ENCODE measurements around the gene MYL6. TPM values are rescaled to one million over a fixed set of nuclear protein-coding genes. Genes with fewer than 3 reads are reported as not detected.
A peak's percentile ranks its signal among the peaks of the same experiment; 100 is the strongest.

MYL6 gene
- total and polyA plus RNA-seq, 9 of the 15 experiments (the other 6 are each of a cell fraction or from before 2014, with no cell fraction given): 557 to 1,664 (median 958) TPM

DNA sequence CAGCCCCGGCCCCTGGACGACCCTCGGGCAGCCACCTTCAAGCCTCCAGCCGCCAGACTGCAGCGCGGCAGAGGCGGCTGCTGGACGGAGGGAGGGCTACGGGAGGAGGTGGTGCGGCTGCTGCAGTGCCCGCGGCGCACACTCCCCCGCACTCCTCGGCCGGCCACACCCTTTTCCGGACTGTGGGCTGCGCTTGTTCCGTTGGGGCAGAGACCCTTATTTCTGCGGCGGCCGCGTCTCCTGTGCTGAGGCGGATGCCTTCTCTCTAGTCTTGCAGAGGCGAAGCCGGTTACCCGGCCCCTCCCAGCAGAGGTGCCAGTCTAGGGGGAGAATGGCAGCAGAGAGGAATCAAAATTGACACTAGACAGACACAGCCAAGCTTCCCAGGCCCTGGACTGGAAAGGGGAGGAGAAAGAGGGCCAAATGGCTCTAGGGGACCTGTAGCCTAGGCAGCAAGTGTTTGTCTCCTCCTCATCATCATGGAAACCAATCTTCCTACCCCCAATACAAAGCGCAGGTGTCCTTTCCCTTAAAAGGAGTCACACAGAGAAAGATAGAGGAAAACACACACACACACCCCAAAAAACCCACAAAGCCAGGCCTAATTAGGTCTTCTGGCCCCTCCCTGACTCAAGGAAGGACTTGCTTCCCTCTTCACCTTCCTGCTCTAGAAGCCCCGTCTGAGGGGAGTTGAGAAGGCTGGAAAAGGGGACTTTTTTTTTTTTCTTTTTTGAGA, 28.8 kb upstream of the MYL6 start (continued):
- TF ChIP-seq, protein P1, sequence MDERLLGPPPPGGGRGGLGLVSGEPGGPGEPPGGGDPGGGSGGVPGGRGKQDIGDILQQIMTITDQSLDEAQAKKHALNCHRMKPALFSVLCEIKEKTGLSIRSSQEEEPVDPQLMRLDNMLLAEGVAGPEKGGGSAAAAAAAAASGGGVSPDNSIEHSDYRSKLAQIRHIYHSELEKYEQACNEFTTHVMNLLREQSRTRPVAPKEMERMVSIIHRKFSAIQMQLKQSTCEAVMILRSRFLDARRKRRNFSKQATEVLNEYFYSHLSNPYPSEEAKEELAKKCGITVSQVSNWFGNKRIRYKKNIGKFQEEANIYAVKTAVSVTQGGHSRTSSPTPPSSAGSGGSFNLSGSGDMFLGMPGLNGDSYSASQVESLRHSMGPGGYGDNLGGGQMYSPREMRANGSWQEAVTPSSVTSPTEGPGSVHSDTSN (CRISPR knock-in tag; IDR thresholded peaks at IDR 0.05; ENCODE audit: low read depth): no peak
- TF ChIP-seq, protein P1 (tag; conservative IDR thresholded peaks at IDR 0.05; ENCODE audit: low read depth): no peak
- TF ChIP-seq JUND (IDR thresholded peaks at IDR 0.05; ENCODE audit: borderline replicate concordance, low read depth, low read length) (no peak; the same call in 1 of the 2 replicates), JUND (tag; IDR thresholded peaks at IDR 0.05; ENCODE audit: borderline replicate concordance, low read depth, low read length) (peak; percentile 55; the same call in 1 of the 3 replicates), ZNF121 (CRISPR knock-in tag; conservative IDR thresholded peaks at IDR 0.05) (no peak), ZNF707 (CRISPR knock-in tag; conservative IDR thresholded peaks at IDR 0.05) (0 out of 2 replicates have a peak, but pooled peaks have one; percentile 10), EGR1 (conservative IDR thresholded peaks at IDR 0.05) (peak; percentile 95), RBFOX2 (IDR thresholded peaks at IDR 0.05; ENCODE audit: low read depth, low read length) (peak; percentile 86), COPS2 (conservative IDR thresholded peaks at IDR 0.05) (no peak), TFAM (CRISPR knock-in tag; conservative IDR thresholded peaks at IDR 0.05) (no peak), RBM34 (IDR thresholded peaks at IDR 0.05; ENCODE audit: borderline replicate concordance, insufficient read depth, low read length) (no peak), ZNF79 (CRISPR knock-in tag; IDR thresholded peaks at IDR 0.05; ENCODE audit: low read depth) (no peak), ARNT (IDR thresholded peaks at IDR 0.05) (no peak), ZNF224 (CRISPR knock-in tag; IDR thresholded peaks at IDR 0.05) (no peak), ELF4 (CRISPR knock-in tag; IDR thresholded peaks at IDR 0.05) (no peak), MAFF (IDR thresholded peaks at IDR 0.05; ENCODE audit: low read length) (no peak)
- TF ChIP-seq, protein P2, sequence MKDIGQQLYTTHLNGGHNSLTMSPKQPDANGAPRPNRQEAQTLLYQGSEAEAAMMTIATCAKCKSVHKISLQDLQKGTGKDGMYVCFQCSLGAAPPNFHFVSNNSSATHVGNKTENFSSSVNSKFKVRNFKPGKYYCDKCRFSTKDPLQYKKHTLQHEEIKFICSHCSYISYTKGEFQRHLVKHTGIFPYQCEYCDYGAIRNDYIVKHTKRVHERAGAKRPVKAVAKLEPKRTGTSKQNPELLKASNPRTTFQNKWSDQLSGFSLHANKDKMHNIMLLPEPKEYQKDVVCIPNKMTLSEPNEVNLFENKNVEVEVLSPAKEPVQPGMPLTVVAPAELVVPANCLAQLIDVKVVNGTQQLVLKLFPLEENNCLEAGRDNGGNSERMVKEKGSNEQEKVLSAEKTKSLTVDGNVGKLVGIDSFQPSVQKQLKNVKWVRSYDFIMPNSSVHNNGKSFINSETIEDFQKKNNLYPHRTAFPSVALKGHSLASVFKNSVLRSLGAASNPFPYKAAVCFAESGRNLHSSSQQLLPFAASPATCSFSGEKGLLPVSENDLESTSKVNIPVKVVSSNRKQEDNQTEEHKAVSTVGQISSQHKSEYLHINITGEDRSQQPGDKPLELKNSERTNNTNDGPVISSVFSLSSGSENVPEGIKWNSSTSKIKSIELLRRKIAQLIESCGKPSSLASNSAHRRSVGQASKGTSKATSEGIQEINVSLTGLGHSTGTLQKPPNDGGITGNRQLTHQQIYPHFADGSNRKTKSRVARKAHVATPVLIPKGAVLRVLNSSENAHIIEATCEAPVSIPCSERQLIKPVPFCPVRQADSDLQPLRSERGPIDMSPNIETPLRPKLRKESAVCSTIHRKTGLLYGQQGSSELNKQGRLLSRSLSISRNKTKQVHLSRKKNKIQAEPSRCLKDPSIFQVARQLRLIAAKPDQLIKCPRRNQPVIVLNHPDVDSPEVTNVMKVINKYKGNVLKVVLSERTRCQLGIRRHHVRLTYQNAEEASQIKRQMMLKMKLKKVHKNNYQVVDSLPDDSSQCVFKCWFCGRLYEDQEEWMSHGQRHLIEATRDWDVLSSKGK (CRISPR knock-in tag; IDR thresholded peaks at IDR 0.05): no peak
- TF ChIP-seq, protein P3, sequence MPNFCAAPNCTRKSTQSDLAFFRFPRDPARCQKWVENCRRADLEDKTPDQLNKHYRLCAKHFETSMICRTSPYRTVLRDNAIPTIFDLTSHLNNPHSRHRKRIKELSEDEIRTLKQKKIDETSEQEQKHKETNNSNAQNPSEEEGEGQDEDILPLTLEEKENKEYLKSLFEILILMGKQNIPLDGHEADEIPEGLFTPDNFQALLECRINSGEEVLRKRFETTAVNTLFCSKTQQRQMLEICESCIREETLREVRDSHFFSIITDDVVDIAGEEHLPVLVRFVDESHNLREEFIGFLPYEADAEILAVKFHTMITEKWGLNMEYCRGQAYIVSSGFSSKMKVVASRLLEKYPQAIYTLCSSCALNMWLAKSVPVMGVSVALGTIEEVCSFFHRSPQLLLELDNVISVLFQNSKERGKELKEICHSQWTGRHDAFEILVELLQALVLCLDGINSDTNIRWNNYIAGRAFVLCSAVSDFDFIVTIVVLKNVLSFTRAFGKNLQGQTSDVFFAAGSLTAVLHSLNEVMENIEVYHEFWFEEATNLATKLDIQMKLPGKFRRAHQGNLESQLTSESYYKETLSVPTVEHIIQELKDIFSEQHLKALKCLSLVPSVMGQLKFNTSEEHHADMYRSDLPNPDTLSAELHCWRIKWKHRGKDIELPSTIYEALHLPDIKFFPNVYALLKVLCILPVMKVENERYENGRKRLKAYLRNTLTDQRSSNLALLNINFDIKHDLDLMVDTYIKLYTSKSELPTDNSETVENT (CRISPR knock-in tag; IDR thresholded peaks at IDR 0.05): no peak
- TF ChIP-seq, protein P4, sequence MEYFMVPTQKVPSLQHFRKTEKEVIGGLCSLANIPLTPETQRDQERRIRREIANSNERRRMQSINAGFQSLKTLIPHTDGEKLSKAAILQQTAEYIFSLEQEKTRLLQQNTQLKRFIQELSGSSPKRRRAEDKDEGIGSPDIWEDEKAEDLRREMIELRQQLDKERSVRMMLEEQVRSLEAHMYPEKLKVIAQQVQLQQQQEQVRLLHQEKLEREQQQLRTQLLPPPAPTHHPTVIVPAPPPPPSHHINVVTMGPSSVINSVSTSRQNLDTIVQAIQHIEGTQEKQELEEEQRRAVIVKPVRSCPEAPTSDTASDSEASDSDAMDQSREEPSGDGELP (CRISPR knock-in tag; IDR thresholded peaks at IDR 0.05; ENCODE audit: borderline replicate concordance): peak; percentile 58; the same call in 1 of the 2 replicates

All from K562 (cell line).